Measurements from ENCODE around the gene BTBD16.

The BTBD16 gene

DNA sequence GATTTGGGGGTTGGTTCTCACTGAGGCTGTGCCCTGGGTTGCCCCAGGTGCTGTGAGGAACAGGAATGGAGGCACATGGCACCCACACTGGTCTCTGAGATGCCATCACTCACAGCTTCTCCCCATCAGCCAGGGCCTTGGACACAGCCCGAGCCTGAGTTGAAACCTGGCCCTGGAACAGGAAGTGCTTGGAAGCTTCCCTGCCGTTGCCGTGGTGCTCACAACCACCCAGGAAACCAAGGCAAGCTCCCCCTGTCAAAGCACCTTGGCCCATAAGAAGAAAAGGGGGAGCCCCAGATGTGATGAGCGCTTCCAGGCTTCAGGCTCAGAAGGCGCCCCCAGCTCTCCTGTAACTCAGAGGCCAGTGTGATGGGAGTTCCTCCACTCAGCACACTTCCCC lies at the start of gene BTBD16:
Gene BTBD16, plus strand, starts transcription at position 221 of the 400 bp plus-strand sequence. CDS start 3,786 bp downstream, outside the sequence.
- no peak for DNase-seq

DNA sequence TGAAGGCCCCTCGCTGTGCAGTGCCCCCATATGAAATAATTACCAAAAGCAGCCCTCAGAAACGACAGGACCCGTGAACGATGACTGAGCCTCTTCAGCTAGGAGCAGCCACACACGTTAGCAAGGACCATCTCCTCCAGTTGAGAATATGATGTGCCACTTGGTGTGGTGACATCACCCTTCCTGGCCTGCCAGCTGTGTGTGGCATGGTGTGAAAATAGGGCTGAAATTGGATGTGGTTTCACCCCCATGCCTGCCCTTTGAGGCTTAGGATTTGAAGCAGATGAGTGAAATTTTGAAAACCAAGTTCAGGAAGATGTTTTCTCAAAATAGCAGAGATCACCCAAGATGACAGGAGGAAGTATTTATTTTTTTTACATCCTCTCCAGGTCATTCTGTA lies 49.1 kb upstream of the BTBD16 start:
- DNase-seq: no peak

DNA sequence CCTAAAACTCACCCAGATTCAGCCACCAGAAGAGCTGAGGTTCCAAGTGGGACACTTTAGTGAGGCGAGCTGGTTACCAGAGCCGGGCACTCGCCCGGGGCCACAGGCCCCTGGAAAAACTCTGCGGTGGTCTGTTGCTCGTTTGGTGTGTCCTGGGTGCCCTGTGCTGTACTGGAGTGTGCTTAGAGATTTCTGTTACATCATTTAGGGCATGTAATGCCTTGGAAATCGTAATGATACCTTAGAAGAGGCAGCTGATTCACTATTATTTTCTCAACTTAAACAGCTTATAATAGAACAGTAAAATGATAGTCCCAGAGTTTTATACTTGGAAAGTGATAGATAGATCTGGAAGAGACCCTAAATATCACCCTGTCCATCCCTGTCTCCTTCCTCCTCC lies 48.5 kb upstream of the BTBD16 start:
- no peak for DNase-seq

DNA sequence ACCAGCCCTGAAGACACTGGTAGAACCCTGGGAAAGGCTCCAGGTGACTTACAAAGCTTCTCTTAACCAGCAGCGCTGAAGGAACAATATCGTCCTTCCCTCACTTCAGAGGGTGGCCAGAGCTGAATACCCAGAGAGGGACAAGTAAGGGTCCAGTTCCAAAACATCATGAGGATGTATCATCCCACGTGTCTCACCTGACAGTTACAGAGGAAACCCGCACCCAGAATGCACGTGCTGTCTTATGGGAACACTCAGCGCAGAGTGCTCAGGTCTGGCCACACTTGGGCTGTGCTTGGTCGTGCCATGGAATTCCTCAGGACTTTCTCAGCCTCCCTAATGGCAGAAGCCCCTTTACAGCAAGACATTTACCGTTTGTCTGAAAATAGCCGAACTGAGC lies 46.9 kb upstream of the BTBD16 start:
- DNase-seq: no peak

DNA sequence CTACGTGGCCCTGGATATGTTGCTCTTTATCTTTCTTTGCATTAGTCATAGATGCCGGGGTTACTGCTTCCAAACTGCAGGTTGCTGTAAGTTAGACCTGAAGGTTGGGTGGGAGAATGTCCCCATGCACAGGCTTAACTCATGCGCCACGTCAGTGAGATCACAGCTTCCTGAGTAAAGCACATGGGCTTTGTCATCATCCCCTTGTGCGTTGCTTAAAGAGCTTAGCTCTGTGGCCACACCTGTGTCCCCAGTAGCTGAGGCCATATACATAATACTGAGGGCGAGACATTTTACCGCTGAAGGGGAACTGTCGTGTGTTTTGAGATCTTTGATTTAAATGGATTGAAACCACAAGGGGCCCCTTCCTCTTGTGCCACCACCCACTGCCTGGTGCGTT lies 45.8 kb upstream of the BTBD16 start:
- DNase-seq: no peak

DNA sequence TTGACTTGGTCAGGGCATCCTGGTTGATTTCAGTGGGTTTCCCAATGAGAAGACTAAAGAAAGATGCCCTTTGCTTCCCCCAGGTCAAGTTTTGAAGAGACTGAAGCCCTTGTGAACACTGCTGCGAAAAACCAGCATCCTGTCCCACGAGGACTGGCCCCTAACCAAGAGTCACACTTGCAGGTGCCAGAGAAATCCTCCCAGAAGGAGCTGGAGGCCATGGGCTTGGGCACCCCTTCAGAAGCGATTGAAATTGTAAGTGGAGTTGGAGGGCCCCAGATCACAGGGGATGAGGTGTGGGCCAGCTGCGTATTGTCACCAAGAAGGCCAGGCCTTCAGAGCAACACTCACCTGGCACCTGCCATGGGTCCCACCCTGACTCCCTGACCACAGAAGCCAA lies 43.3 kb upstream of the BTBD16 start:
- no peak for DNase-seq

DNA sequence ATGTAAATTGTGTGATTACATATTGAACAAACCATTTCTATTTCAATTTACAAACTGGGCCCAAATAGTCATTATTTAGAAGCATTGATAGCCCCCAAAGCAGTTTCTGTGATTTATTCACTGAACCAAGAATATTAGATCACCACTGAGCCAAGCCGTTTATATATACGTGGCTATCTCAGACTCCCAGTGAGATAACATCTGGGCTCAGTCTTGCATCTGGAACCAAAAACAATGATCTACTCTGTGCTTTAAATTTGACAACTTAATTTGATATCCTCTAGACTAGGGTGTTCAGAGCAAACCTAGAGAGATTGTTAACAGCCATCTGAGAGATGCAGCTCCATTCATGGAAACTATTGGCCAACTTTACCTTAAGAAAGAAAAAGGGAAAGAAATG lies 41.4 kb upstream of the BTBD16 start:
- no peak for DNase-seq

DNA sequence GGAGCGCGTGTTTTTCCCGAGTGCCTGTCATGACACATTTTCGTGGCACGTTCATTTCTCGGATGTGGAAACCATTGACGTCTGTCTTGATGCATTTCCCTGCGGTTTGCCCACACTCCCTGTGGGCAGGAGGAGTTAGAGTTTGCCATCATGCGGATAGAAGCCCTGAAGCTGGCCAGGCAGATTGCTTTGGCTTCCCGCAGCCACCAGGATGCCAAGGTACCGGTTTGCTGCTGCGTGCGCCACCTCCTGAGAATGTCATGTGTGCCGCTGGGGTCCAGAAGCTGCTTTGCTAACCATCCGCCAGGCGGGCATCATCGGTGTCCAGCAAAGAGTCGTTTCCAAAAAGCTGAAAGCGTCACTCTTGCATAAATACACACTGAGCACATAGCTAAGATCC lies 40.9 kb upstream of the BTBD16 start:
- DNase-seq: no peak

DNA sequence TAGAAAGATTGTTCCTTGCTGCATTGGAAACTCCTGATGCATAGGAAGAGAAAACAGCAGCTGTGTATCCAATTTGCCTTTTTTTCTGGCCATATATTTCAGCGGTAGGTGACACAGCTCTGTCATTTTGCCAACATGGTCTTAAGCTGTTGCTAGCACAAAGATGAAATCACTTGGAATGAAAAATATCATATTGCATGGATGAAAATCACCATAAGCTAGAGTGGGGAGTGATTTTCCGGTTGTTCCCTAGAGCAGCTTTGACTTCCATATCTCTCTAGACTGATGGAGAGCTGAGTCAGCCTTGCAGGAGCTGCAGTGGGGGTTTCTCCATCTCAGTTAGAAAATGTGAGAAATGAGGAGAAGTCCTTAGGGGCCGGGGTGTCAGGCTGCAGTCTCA lies 38.3 kb upstream of the BTBD16 start:
- no peak for DNase-seq

DNA sequence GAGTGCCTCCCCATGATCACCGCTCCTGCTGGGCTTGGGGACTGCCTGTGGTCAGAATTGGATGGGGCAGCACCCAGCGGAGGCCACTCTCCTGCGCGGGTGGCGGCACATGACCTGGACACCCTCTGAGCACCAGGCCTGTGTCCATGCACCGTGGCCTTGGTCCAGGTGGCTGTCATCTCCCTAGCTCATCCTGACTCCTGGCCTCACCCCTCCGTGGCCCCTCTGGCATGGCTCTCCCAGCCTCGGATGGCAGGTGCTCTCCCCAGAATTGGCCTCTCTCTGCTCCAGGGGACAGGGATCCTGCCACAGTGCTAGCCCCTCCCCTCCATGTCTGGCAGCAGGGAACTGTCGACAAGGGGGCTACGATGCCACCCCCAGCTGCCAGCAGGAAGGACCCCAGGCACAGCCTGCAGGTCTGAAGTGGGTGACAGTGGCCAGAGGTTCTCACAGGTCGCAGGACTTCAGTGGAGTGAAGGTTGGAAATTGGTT lies 37.2 kb upstream of the BTBD16 start:
- DNase-seq: no peak

DNA sequence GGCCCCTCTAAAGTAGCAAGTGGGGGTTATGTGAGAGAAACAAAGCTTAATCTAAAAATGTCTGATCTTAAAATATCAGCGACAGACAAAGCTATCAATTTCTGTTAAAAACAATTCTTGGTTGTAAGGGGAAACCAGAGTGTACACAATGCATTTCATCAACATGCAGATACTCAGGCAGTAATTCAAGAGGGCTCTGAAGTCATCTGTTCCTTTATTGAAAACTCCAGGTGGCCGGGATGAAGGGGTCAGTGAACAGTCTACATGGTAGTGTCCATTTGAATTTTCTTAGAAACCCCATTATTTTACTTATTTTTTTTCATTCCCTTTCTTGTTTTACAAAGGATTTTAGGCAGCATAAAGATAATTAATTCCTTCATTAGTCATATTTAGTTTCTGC lies 36.7 kb upstream of the BTBD16 start:
- no peak for DNase-seq

DNA sequence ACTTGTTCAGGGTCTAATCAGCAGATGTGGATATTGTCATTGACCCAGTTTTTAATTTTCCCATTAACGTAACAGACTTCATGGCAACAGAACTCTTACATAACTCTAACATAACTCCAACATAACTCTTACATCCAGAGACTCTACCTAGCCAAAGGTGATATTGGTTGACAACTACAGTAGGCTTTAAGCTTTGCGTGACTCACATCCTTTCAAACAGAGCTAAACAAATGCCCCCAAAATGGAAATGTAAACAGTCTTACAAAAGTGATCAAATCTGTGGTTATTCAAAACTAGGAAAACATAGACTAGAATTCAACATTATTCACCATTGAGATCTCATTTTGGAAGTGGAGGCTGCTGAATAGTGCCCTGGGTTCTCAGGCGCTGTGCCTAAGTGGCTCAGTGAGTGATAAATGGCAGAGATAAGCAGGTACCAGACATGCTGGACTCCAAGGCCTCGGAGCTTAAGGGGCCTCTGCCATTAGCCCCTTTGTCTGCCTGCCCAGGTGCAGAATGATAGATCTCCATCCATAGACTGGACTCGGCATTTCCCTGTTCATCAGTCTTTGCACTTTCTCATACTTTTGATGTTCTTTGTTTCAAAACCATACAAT lies 34.3 kb upstream of the BTBD16 start:
- DNase-seq: no peak

DNA sequence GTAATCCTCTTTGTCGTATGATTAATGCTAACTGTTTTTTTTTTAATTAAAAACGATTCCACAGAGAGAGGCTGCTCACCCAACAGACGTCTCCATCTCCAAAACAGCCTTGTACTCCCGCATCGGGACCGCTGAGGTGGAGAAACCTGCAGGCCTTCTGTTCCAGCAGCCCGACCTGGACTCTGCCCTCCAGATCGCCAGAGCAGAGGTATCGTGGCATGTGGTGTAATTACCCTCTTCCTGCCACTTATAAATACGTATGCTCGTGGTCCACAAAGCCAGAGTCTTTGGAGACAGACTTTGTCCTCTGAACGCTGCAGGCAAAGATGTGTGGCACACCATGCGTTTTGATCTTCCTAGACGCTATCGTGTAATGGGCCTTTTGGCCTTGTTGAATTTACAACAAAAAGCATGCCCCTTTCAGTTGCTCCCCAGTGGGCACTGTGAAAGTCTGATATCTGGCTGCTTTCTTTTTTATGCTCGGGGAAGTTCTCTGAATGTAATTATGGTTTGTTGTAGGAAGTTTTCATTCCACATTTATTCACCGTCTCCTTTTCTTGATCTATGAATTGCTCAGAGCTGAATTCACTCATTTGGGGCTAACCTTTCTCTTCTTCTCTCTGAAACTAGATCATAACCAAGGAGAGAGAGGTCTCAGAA lies 33.6 kb upstream of the BTBD16 start:
- DNase-seq: no peak

DNA sequence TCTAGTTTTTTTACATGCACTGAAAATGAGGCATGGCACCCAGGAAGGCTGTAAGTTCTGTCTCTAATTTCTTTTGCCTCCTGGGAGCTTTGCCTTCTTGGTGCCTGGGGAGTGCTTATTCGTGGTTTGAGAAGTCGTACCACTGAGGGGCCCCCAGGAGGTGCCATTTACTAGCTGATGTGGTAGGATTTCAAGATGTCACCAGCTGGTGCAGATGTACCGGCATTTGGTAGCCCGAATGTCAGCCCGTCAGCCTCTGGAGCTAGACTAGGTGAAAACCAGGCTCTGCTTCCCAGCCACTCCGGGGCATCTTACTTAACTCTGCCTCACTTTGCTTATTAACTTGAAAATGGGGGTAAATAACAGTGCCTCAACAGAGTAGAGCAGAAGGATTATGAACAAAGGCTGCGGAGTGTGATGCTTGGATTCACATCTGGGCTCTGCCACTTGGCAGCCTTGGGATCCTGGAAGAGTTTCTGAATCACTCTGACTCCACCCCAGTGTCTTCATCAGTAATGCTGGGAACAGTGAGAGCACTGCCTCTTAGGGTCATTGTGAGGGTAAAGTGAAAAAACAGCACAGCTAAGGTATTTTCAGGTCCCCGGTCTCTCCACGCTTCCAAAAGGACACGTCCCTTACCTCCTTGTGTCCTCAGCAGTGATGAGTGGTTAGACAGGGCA lies 31.4 kb upstream of the BTBD16 start:
- DNase-seq: no peak

DNA sequence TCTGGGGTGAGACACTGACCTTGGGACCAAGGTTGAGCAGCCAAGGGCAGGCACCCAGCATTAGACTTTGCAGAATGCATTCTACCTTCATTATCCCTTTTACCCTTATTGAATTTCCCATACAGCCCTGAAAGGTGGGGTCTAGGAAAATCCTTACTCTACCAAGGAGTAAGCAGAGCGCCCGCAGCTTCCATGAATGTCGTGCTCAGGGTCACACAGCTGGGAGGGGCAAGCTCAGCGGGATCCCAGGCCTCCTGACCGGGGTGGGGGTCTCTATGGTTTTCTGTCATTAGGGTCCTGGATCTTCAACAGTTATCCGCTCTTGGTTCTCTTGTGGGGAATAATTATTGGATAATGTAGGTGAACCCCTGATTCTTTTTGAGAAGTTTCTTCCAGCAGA lies 30.7 kb upstream of the BTBD16 start:
- no peak for DNase-seq

DNA sequence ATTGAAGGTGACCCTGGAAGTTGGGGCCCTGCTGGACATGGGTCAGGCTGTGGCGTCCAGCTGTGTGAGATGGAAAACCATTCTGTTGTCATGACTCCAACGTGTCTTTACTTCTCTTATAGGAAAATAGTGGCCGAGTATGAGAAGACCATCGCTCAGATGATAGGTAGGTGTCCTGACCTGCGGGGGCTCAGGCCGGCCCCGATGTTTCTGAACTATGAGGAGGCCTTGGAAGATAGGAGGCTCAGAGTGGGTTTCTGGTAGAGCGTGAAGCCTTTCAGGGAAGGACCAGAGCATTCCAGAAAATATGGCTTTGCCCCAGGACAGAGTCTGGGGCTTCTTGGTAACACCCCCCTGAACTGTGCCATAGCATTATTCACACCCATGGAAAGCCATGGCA lies 29.3 kb upstream of the BTBD16 start:
- no peak for DNase-seq

DNA sequence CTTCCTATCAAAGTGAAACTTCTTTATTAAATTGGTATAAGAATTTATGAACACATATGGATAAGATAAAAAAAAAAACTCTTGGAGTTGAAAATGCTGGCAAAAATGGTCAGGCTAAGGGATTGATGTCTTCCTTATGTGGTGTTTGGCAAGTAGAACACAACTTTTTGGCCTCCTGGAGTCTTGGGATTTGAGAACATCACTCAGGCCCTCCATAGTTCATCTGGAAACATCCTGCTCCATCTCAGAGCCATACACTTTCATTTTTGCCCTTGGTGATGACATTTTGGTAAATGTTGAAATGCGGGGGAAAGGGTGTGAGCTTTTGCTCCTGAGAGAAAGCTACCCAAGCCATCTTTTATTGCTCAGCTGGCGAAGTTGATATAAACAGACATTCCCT lies 27.5 kb upstream of the BTBD16 start:
- no peak for DNase-seq

DNA sequence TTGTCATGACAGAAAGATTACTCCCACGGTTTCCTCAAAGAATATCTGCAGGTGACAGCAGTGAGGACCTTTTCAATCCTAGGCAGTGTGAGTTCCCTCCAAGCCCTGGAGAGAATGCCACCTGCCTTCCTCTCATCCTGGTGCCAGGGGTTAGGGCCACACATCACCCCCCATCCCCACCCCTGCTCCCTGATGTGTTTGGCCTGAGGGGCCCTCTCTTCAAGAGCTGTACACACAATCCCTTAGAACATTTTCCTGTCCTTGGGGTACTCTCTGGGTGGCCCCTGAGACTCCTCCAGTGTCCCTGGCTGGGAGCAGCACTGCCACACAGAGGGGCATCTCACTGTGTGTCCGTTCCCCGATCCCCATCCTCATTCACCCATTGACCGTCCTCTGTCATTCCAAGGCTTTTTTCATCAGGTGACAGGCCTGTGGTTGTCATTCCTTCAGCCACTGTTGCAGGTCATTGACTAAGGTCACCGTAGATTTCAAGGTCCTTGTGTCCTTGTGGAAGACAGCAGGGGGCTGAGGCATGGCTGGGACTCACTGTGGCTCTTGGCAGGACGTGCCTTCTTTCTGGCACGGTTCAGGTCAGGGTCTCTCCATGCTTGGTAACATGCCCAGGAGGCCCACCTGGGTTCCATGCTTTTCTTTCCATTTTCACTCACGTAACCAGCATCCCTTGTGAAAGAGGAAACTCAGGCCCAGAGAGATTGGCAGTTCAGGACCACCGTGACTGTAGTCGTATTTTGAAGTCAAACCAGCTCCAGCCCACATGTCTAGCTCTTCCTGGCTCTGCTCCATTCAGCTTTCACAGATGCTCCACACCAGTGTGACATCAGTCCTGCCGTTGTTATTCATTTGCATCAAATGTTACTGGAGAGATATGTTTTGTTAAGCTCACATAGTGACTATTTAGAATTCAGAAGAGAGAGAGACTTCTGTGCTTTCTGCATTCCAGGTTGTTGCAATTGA lies 26.8 kb upstream of the BTBD16 start:
- DNase-seq: no peak

DNA sequence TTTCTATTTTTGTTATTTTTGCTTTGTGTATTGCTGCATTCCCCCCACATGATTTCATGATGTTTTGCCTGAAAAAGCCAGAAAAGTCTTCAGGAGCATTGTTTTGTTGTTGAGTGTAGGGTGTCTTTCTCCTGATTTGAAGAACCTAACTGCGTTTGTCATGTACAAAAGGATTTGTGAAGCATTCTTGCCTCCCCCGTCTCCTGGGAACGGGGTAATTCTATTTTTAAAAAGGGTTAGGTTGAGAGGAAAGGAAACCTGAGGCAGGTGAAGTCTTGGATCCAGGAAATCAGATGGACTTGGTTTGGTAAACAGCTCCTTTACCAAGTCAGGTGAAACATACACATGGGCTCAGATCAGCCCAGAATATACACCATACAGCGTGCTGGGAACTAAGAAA lies 26.0 kb upstream of the BTBD16 start:
- DNase-seq: no peak

DNA sequence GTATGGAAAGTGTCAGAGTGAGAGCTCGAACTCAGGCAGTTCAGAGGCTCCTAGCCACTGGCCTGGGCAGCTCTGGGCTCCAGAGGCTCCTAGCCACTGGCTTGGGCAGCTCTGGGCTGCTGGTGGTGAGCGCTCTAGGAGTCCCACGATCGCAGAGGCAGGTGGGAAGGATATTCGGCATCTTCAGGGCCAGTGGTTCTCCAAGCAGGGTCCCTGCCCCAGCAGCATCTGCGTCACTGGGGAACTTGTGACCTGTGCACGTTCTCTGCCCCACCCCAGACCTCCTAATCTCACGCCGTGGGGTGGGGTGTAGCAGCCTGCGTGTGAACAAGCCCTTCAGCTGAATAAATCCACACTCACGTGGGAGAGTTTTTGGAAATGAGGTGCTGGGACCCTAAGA lies 25.2 kb upstream of the BTBD16 start:
- no peak for DNase-seq

DNA sequence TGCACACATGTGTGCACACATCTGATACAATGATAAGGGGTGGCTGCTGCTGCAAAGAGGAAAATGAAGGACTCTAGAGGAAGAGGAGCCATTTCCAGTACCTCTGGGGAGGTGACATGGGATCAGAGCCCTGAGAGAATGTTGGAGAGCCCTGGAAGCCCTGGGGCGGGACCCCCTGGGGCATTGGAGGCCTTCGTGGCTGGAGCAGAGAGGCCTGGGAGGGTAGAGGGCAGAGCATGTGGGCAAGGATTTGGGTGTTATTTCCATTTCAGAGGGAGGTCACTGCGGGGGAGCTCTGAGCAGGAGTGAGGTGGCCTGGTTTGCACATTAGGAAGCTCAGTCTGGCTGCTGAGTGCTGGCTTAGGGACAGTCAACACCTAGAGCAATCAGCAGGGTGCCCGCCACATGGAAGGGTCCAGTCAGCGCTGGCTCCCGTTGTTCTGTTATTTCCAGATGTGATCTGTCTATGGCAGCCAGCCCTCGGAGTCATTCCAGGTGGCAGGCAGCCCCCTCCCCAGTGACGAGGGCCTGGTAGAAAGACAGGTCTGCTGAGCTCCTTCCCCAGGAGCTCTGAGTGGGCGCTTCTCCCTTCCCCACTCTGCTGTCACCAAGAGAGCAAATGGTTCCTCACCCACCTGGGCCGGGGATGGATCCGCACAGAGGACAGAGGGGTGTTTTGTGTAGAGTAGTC lies 24.1 kb upstream of the BTBD16 start:
- no peak for DNase-seq

Measured in activated CD4-positive, alpha-beta T cell treated with anti-CD3 and anti-CD28 coated beads for 48 hours (primary cell).